CD4-positive, alpha-beta memory T cell (primary cell): ENCODE results near the gene SPSB3. TPM values are rescaled to one million over a fixed set of nuclear protein-coding genes. Genes with fewer than 3 reads are reported as not detected.

ENCODE experiments used
- CTCF ChIA-PET: fragments of 350-600 bp; sonication (Branson Sonifier 250); formaldehyde crosslinking; loops from one replicate; lab custom pipeline; 2021; ENCODE audit warnings: inconsistent platforms; ENCODE audit not compliant: partially characterized antibody; lab: Charles Lee
- POLR2A ChIA-PET: fragments of 350-600 bp; sonication (Branson Sonifier 250); formaldehyde crosslinking; loops from one replicate; lab custom pipeline; 2021; ENCODE audit not compliant: partially characterized antibody; lab: Charles Lee
- DNase-seq, 5 donors: peaks; one replicate each; pipeline versions ENCODE4 v3.0.0 to v3.0.0-alpha.2; 2020 to 2022; ENCODE audit warnings: mixed read lengths in 1 of 5
- H3K27ac ChIP-seq: one replicate; pipeline ENCODE4 v1.7.0; 2013; ENCODE audit warnings: low read depth, low read length
- H3K27me3 ChIP-seq: 2 replicates; pipeline ENCODE4 v1.7.0; 2013; ENCODE audit warnings: mild to moderate bottlenecking, low read length, moderate library complexity; ENCODE audit not compliant: insufficient read depth
- H3K36me3 ChIP-seq: 2 replicates; pipeline ENCODE4 v1.7.0; 2013; ENCODE audit warnings: mild to moderate bottlenecking, low read length, moderate library complexity; ENCODE audit not compliant: insufficient read depth
- H3K4me1 ChIP-seq: 2 replicates; pipeline ENCODE4 v1.7.0; 2013; ENCODE audit warnings: mild to moderate bottlenecking, low read length, moderate library complexity; ENCODE audit not compliant: insufficient read depth
- H3K4me3 ChIP-seq, 2 donors: one replicate each; pipeline ENCODE4 v1.7.0; 2013; ENCODE audit warnings: low read length in 2 of 2, mild to moderate bottlenecking in 1 of 2
- H3K9me3 ChIP-seq, 2 donors: one replicate each; pipeline ENCODE4 v1.7.0; 2013; ENCODE audit warnings: low read length in 2 of 2, control low read depth in 1 of 2; ENCODE audit not compliant: control insufficient read depth in 1 of 2
- H3K27ac Mint-ChIP-seq, 7 donors: one replicate each; pipeline ENCODE4 v1.8.0; 2020 to 2021; ENCODE audit warnings: mixed read lengths in 7 of 7, mild to moderate bottlenecking in 6 of 7, inconsistent platforms in 3 of 7, moderate library complexity in 3 of 7
- H3K27me3 Mint-ChIP-seq, 2 donors: one replicate each; pipeline ENCODE4 v1.8.0; 2020 to 2021; ENCODE audit warnings: mixed read lengths in 2 of 2
- H3K36me3 Mint-ChIP-seq, 2 donors: one replicate each; pipeline ENCODE4 v1.8.0; 2020 to 2021; ENCODE audit warnings: mixed read lengths in 2 of 2, inconsistent platforms in 1 of 2, mild to moderate bottlenecking in 1 of 2
- H3K4me1 Mint-ChIP-seq, 4 donors: one replicate each; pipeline ENCODE4 v1.8.0; 2020 to 2021; ENCODE audit warnings: mixed read lengths in 4 of 4, mild to moderate bottlenecking in 1 of 4
- H3K4me3 Mint-ChIP-seq, 8 donors: one replicate each; pipeline ENCODE4 v1.8.0; 2020 to 2021; ENCODE audit warnings: mixed read lengths in 8 of 8, mild to moderate bottlenecking in 7 of 8, moderate library complexity in 6 of 8, inconsistent platforms in 3 of 8
- H3K9me3 Mint-ChIP-seq, 8 donors: one replicate each; pipeline ENCODE4 v1.8.0; 2020 to 2021; ENCODE audit warnings: mixed read lengths in 8 of 8, mild to moderate bottlenecking in 5 of 8, inconsistent platforms in 3 of 8, moderate library complexity in 1 of 8
- intact Hi-C: fragments of 100-400 bp; cut with micrococcal nuclease; formaldehyde crosslinking; loops from one replicate; pipeline ENCODE4 v1.15.1; 2023
- polyA plus RNA-seq, 2 donors: library from polyadenylated mRNA; unstranded; fragments of 300-500 nt; fragmentation: Illumina TruSeq; gene quantifications; one replicate each; pipeline ENCODE4 v1.2.3, GENCODE V29; 2021
- total RNA-seq, 2 experiments: library from RNA; stranded (reverse); gene quantifications; one replicate each; pipeline ENCODE4 v1.2.3, GENCODE V29; 2021

SPSB3 gene
- total and polyA plus RNA-seq, 4 experiments from 2014 or later, result 56.6 to 144 (median 103) TPM

DNA sequence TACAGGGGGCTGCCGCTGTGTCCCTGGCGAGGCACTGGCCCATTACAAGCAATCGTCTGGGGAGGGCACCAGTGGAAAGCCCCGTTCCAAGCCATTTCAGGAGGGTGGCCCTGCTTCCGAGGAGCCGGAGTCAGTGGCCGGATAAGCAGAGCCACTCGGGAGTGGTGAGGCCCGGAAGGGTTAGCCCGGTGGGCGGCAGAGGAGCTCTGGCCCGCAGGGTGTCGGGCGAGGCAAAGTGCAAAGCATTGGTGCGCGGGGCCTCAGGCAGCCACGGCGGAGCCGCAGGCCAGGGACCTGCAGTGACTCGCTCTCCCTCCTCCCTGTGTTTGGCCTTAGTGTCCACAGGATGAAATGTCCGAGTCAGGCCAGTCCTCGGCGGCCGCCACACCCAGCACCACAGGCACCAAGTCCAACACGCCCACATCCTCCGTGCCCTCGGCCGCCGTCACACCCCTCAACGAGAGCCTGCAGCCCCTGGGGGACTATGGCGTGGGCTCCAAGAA is 35.6 kb downstream of the SPSB3 start:
- peaks cover 24 to 45% of the 10 kb centered on the region in 2 donors for H3K36me3 Mint-ChIP-seq
- H3K9me3 Mint-ChIP-seq, result no peaks in the 10 kb centered on the region
- no peak overlapping the region for H3K4me3 ChIP-seq
- H3K27ac Mint-ChIP-seq, result no peak overlapping the region
- H3K4me1 ChIP-seq, result no peaks in the 10 kb centered on the region
- no peak overlapping the region for H3K4me3 Mint-ChIP-seq
- POLR2A ChIA-PET, result interaction anchor here (1.3 kb wide), 1 partner anchor 25 kb away, joined by 7 read pairs; the partner anchor contains the start of gene NME3
- CTCF ChIA-PET, result no interaction called here
- DNase-seq, result peak in 1 of 5 donors; percentile 35
- H3K4me1 Mint-ChIP-seq, result no peaks in the 10 kb centered on the region
- intact Hi-C loops, result no loop called here
- no peaks in the 10 kb centered on the region for H3K27me3 Mint-ChIP-seq
- H3K27ac ChIP-seq, result no peak overlapping the region
- no peaks in the 10 kb centered on the region for H3K27me3 ChIP-seq
- H3K36me3 ChIP-seq, result peaks cover 53% of the 10 kb centered on the region
- no peaks in the 10 kb centered on the region for H3K9me3 ChIP-seq

DNA sequence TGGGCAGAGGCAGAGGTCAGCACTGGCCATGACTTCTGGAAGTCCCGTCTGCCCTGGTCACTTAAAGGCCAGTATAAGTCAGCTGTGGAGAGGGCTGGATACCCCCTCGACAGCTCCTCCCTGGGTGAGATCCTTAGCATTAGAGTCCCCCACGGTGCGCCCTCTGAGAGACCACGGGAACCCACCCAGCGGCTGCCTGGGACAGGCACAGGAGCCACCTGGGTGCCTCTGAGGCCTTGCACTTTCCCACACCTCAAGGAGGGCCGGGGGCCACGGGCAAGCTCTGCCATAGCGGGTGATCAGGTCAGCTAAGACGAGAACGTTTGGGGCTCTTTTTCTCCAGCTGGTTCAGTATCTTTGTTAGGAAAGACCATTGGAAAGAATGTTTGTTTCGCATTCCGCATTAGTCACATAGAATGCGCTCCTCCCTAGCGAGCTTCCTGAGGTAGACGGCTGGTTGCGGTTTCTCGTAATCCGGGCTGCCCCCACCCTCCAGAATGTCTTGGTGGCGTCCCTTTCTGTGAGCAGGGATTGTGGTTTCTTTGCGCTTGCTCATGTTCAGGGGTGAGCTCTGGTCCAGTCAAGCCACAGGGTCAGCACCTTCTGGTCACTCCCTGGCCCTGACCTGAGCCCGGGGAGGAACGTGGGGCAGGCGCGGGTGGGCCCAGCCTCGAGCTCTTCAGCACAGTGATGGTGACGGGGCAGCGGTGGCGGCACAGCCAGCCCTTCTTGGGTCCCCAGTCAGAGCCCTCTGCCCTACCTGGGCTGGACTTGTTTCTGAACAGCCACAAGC is 36.3 kb downstream of the SPSB3 start:
- POLR2A ChIA-PET, result interaction anchor here (1.3 kb wide), 1 partner anchor 25 kb away, joined by 7 read pairs; the partner anchor contains the start of gene NME3
- H3K36me3 ChIP-seq, result peaks cover 48% of the 10 kb centered on the region
- intact Hi-C loops, result no loop called here

DNA sequence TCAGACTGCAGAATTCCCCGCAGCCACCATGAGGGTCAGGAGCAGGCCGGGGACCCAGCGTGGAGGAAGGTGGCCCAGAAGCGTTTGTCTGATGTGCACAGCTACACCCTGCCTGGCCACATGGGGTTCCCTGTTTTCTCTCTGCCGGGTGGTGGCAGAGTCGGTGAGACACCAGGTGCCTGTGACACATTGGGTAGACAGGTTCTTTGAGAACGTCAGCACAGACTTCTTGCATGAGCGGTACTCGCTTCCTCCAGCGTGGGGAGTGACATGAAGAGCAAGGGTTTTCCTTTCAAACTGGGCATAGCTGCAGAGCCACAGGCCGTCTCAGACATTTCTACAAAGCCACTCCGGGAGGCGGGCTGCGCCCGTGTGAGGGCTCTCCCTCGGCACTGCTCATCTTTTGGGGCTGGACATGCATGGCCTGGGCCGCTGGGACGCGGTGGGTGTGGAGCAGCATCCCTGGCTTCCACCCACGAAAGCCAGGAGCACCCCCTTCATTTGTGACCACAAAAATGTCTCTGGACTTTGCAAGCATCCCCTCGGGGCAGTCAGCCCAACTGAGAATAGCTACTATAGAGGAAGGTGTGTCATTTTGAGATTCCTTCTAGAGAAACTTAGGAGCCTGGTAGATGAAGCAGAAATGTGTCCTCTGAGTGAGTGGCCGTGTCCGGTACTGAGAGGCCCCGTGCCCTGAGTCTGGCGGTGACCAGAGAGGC is 37.0 kb downstream of the SPSB3 start:
- Histone ChIP-seq H3K27ac (no peak overlapping the region), H3K36me3 (peaks cover 51% of the 10 kb centered on the region), H3K4me1 (no peaks in the 10 kb centered on the region), H3K4me3 (no peak overlapping the region), H3K9me3 (no peaks in the 10 kb centered on the region), H3K27me3 (no peaks in the 10 kb centered on the region)
- Mint-ChIP-seq H3K9me3 (no peaks in the 10 kb centered on the region), H3K4me1 (no peaks in the 10 kb centered on the region), H3K36me3 (peaks cover 19 to 40% of the 10 kb centered on the region in 2 donors), H3K27me3 (no peaks in the 10 kb centered on the region), H3K27ac (no peak overlapping the region), H3K4me3 (no peak overlapping the region)
- ChIA-PET CTCF (no interaction called here), POLR2A (interaction anchor here (1.3 kb wide), 1 partner anchor 26 kb away, joined by 7 read pairs; the partner anchor contains the start of gene NME3)
- intact Hi-C loops, result no loop called here
- peak in 1 of 5 donors; percentile 9 for DNase-seq

More for the DNA sequence above, 36.3 kb downstream of the SPSB3 start:
- Mint-ChIP-seq H3K27me3 (no peaks in the 10 kb centered on the region), H3K9me3 (no peaks in the 10 kb centered on the region), H3K36me3 (peaks cover 19 to 40% of the 10 kb centered on the region in 2 donors), H3K4me1 (no peaks in the 10 kb centered on the region), H3K27ac (peak overlapping the region in 1 of 7 donors; percentile 17), H3K4me3 (no peak overlapping the region)
- DNase-seq, result peak in 1 of 5 donors; percentile 9
- H3K4me3 ChIP-seq, result no peak overlapping the region
- CTCF ChIA-PET, result no interaction called here
- H3K27me3 ChIP-seq, result no peaks in the 10 kb centered on the region
- H3K4me1 ChIP-seq, result no peaks in the 10 kb centered on the region
- H3K27ac ChIP-seq, result no peak overlapping the region
- no peaks in the 10 kb centered on the region for H3K9me3 ChIP-seq

DNA sequence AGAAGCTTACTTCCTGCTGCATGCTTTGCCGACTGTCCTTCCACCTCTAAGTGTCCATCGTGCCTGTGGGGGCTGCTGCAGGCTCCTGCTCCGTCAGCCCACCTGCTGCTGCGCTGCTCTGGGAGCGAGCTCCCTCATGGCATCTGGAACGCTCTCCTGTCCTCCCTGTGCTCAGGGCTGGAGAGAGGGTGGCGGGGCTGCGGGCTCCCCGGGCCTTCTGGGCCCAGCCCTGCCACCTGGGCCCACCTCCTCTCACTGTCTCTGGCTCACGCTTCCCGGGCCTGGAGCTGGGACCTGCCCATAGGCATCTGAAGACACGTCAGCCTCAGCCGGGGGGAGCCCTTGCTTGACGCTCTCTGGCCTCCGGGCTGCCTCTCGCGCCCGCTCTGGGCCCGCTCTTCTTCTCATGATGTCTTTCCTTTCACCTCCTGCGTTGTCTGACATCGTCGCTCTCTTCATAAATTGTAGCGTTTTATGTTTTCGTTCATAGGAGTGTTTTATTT is 38.0 kb downstream of the SPSB3 start:
- ChIA-PET CTCF (no interaction called here), POLR2A (no interaction called here)
- Mint-ChIP-seq H3K27ac (peak overlapping the region in 3 of 7 donors; percentile 12 to 61 (median 37)), H3K27me3 (no peaks in the 10 kb centered on the region), H3K4me1 (no peaks in the 10 kb centered on the region), H3K4me3 (no peak overlapping the region), H3K9me3 (no peaks in the 10 kb centered on the region), H3K36me3 (peaks cover 19 to 39% of the 10 kb centered on the region in 2 donors)
- peak in 1 of 5 donors; percentile 6 for DNase-seq
- peaks cover 47% of the 10 kb centered on the region for H3K36me3 ChIP-seq
- H3K4me3 ChIP-seq, result no peak overlapping the region
- no peaks in the 10 kb centered on the region for H3K4me1 ChIP-seq
- no peaks in the 10 kb centered on the region for H3K27me3 ChIP-seq
- H3K9me3 ChIP-seq, result no peaks in the 10 kb centered on the region
- H3K27ac ChIP-seq, result no peak overlapping the region
- intact Hi-C loops, result loop anchor here (5.0 kb wide), 1 partner anchor 77 kb away; no protein-coding TSS in a partner anchor

DNA sequence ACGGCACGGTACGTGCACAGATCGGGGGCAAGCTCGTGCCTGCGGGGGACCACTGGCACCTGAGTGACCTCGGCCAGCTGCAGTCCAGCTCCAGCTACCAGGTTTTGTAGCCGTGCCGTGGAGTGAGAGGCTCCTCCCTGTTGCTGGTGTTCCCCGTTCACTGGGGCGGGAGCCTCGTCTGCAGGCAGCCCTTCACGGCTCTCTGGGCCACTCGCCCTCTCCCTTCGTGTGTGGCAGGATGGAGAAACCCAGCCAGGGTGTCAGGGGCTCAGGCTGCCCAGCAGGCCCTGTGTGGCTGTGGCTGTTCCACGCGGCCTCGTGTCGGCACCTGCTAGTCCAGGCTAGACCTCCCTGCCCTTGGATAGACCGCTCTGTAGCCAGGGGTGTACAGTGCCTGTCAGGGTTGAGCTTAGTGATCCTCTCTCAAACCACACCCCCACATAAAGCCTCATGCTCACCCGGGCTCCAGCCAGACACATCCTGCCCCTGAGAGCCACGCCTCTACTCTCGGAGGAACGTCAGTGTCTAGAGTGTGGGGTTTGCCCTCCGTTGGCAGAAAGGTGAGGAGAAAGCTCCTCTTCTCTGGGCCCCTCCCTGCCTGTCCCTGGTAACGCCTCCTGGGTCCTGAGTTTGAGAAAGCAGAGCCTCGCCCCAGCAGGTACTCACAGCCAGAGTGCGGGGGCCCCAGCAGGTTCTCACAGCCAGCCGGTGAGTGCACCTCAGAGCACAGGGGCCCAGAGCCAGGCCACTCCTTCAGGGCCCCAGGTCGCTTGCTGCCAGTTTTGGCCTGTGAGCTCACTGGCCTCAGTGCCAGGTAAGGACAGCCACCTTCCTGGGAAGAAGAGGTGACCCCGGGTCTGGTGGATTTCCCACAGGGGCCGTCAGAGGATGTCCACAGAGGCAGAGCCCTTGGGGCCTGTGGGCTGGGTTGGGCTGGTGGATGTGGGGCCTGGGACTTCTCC is 38.7 kb downstream of the SPSB3 start:
- Mint-ChIP-seq H3K9me3 (no peaks in the 10 kb centered on the region), H3K4me1 (no peaks in the 10 kb centered on the region), H3K27ac (peak overlapping the region in 2 of 7 donors; percentile 10 to 12), H3K4me3 (no peak overlapping the region), H3K27me3 (no peaks in the 10 kb centered on the region), H3K36me3 (peaks cover 15 to 33% of the 10 kb centered on the region in 2 donors)
- Histone ChIP-seq H3K9me3 (no peaks in the 10 kb centered on the region), H3K27me3 (no peaks in the 10 kb centered on the region), H3K4me3 (no peak overlapping the region), H3K4me1 (no peaks in the 10 kb centered on the region), H3K36me3 (peaks cover 40% of the 10 kb centered on the region), H3K27ac (no peak overlapping the region)
- intact Hi-C loops, result loop anchor here (5.0 kb wide), 1 partner anchor 76 kb away; no protein-coding TSS in a partner anchor
- CTCF ChIA-PET, result no interaction called here
- POLR2A ChIA-PET, result no interaction called here
- peak in 1 of 5 donors; percentile 21 for DNase-seq

DNA sequence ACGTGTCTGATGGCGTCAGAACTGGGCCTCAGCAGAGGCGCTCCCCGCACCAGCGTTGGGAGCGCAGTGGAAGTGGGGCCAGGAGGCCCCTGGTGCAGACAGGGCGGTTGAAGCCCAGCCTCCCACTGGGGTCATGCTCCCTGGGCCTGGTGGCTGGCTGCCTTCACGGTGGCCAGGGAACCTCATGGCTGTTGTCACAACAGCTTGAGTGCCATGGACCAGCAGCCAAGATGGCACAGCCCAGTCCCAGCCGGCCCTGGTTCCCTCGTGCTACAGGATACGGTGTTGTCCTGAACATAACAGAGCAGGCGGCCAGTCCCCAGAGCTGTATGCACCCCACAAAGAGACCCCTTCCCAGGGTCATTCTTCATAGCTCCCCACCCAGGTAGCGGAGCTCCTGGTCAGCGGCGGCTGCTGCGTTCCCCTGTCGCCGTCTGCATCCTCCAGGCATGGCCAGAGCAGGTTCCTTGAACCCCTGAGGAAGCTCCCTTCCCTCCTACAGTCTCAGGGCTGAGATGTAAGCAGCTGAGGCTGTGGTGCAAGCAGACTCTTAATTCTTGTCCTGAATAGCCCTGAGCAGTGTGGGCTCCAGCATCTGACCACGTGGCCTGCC is 40.7 kb downstream of the SPSB3 start:
- Mint-ChIP-seq H3K27me3 (no peaks in the 10 kb centered on the region), H3K36me3 (peaks cover 9 to 20% of the 10 kb centered on the region in 2 donors), H3K4me1 (no peaks in the 10 kb centered on the region), H3K27ac (peak overlapping the region in 1 of 7 donors; percentile 41), H3K9me3 (no peaks in the 10 kb centered on the region), H3K4me3 (no peak overlapping the region)
- POLR2A ChIA-PET, result interaction anchor here (0.6 kb wide), 1 partner anchor 77 kb away, joined by 3 read pairs; no protein-coding TSS in a partner anchor
- no peak overlapping the region for H3K4me3 ChIP-seq
- no peaks in the 10 kb centered on the region for H3K4me1 ChIP-seq
- H3K9me3 ChIP-seq, result no peaks in the 10 kb centered on the region
- no peak for DNase-seq
- H3K36me3 ChIP-seq, result peaks cover 27% of the 10 kb centered on the region
- H3K27me3 ChIP-seq, result no peaks in the 10 kb centered on the region
- CTCF ChIA-PET, result interaction anchor here (0.9 kb wide), 1 partner anchor 18 kb away, joined by 3 read pairs; no protein-coding TSS in a partner anchor
- no peak overlapping the region for H3K27ac ChIP-seq
- intact Hi-C loops, result loop anchor here (5.0 kb wide), 1 partner anchor 74 kb away; no protein-coding TSS in a partner anchor
